C4-2B (cell line): Measurements from ENCODE around the gene COA5.

Source experiments
- CTCF ChIP-seq: fragments of 450-650 bp; conservative IDR thresholded peaks from 2 replicates; pipeline ENCODE4 v1.5.1; 2017; ENCODE audit warnings: mild to moderate bottlenecking
- ZFX ChIP-seq: fragments of 450-650 bp; IDR thresholded peaks from 2 replicates; pipeline ENCODE4 v1.6.1; 2017

DNA sequence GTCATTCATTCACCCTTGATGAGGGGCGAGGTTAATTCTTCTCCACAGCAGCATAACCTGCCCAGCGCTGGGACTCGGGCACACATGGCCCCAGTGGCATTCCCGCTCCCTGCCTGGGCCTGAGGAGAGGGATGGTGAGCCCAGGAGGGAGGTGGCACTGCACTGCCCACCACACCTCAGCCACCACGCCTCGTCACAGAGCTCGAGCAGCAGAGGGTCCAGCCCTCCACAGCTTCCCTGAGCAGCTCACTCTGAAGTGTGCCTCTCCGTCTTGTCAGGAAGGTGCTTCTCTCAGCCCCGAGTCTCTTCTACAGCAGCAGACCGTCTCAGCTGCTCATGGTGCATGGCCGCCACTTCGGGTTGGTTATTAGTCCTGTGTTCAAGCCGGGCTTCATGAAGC is 34.9 kb downstream of the COA5 start:
- TF ChIP-seq CTCF, result no peak
- no peak for TF ChIP-seq ZFX
